C1 segment of cervical spinal cord (tissue), 14 donors: ENCODE results near the gene SHOC2.

Source experiments
- DNase-seq, 14 donors: peaks; one replicate each; lab custom pipeline; 2025; lab: John Stamatoyannopoulos, UW

The SHOC2 gene

DNA sequence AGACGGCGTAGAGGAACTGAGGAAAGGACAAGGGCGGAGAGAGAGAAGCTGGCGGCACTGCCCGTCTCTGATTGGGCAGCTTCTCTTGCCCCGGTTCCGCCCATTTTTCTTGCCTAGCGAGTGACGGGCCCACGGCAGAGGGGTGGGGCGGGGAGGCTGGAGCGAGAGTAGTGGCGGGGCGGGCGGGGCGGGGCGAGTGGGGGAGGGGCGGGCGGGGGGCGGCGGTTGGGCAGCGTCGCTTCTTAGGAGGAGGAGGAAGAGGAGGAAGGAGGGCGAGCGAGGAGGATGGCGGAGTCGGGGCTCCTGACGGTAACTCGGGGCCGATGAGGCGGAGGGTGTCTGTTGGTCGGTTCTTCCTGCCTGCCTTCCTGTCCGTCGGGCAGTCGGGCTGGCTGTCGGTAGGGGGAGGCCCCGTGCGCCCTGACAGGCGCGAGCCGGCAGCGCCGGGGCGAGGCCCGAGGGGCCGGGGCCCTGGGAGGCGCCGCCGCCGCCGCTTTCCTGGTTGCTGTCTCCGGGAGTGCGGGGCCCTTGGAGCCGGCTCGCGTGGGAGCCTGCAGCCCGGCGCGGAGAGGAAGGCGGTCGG is at the start of gene SHOC2:
Gene SHOC2, plus strand, starts transcription at position 256 of the 583 bp plus-strand sequence. CDS start 44,755 bp downstream, outside the sequence.
- peak in 7 of 14 donors; percentile 85 to 99 (median 97) for DNase-seq

DNA sequence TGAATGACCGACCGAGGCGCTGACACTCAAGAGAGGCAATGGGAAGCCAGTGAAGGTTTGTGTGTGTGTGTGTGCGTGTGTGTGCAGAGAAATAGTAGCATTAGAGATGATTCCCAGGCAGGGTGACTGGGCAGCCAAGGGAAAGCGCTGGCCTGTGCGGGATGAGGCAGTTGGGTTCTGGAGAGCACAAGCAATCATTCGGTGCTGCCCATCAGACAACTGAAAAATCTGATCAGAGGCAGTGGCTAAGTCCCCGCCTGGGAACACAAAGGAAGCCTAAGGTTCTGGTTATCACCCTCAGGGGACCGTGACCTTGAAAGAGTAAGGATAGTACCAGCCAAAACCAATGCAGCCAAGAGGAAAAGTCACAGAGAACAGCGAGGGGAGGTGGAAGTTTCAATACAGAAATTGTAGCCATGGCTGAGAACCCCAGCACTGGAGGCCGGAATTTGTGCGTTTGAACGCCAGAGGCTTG is 48.5 kb upstream of the SHOC2 start:
- peak in 1 of 14 donors; percentile 40 for DNase-seq

DNA sequence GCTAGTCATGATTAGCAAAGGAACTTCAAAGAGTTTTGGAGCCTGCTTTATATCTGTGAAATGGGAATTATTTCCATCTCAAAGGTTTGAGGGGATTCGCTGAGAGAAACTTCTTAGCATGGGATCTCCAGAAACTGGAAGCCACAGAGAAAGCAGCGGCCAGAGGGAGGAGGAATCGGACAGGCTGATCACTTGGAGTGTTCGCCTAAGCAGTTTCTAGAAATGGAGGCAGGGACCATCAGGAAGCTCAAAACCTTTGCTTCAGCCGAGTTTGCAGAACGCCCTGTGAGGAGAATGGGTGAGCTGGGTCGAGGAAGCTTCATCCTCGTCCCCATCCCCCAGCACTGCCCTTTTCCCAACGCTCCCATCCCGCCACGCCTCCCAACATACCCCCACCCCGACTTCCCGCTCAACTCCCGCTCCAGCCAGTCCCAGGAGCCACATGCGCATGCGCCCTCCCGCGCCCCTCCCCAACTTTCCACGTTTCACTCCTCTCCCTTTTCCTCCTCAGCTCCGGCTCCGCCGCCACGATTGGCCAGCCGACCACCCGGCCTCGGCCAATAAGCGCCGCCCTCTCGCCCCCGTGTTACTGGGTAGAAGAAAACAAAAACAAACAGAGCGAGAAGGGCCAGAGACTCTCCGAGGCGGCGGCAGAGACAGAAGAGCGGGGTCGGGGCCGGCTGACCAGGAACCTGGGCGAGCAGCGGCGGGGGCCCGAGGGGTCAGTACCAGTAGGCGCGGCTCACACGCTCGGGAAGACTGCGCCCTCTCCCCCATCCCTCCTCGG is 47.9 kb upstream of the SHOC2 start, which contains the start of gene PDCD4:
Gene PDCD4, plus strand, starts transcription at position 631 of the 787 bp plus-strand sequence. CDS start 4,100 bp downstream, outside the sequence.
- DNase-seq = peak; percentile 95 to 100 (median 99)

DNA sequence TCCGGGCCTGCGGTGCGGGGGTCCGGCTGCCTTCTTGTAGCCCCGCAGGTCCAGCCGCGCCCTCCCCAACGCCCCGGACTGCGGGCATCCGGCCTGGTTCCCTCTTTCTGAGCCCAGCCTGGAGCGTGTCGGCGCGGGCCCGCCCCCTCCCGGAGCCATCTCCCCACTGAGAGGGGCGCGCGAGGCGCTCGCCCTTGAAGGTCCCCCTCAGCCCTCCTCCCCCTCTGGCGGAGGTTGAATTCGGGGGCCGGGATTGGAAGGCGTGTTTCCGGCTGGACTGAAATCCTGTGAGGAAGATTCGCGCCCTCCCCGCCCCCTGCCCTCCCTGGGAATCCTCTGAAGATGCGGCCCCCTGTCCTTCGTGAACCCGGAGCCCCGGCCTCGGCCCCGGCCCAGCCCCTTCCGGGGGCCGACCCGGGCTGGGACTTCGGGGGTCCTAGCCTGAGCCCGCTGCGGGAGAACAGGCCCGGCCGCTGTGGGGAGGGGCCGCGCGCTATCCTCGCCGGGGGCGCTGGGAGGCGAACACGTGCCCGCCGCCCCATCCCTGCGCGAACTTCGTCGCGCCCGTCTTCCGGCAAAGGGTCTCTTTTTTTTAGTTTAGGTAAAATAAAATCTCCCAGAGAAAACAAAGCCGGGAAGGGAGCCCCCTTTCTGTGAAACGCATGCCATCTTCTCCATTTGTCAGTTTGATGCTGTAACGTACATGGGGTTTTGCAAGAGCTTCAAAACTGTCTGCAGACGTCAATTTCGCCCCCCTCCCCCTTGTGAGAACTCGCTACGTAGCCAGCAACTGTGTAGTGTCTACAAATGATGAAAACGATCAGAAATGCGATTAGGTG is 47.0 kb upstream of the SHOC2 start:
- DNase-seq = peak in 12 of 14 donors; percentile 32 to 82 (median 75)

DNA sequence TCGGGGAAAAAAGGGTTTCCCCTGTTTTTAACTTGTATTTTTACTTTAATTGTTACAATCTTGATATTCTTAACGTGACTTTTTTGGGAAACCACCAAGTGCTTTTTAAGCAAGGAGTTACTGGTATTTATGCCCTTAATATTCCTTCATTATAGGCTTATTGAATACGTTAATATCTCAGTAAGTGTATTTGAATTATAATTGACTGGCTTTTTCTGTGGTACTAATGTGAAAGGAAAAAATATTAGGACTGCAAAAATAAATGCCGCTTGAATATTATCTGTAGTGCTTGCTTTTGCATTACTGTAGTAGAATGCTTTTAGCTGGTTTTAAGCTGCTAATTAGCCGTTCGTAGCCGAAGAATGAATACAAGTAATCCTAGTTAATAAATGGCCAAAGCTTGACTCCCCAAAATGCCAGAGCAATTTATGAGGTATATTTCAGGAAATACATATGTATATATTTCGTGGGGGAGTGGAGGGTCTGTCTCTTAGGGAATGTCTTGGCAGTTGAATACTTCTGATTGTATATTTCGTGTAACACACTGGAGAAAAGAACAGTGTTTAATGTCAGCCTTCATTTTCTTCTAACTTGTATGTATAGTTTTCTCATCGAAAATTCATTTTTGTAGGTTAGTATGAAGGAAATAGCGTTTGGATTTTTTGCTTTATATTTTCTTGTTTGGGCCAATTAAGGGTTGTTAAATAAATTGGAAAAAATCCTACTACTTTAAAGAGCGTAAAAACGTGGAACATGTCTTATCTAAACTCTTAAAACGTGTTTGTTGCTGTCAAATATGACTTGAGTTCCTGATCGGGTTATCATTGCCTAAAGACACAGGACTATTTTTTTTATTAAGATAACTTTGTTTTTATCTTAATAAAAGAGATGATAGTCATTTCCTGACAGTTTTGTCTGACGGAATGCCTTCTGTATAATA is 46.1 kb upstream of the SHOC2 start:
- DNase-seq = peak in 1 of 14 donors; percentile 67

DNA sequence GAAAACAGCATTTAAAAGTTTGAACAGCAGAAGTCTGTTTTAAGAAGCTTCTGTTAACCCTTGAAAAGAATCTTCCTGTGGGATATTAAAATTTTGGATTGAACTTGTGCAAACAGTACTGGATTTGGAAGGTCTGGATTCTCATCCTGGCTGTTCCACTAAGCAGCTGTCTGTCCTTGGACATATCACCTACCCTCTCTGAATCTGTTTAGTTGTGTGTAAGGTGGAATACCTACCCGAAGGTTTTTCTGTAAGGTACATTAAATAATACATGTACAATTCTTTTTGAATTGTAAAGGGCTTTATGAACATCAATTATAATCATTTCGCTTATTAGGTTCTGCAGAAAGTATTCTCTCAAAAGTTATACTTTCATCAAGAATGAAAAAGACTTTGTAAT is 45.5 kb upstream of the SHOC2 start:
- no peak for DNase-seq

DNA sequence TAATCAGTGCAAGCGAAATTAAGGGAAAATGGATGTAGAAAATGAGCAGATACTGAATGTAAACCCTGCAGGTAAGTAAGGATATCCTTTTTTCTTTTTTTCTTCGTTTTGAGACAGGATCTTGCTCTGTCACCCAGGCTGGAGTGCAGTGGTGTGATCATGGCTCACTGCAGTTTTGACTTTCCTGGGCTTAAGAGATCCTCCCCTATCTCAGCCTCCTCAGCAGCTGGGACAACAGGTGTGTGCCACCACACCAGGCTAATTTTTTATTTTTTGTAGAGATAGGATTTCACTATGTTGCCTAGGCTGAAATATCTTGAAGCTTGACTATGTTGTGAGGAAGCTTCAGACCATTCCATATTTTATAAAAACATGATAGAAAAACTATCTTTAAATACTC is 43.4 kb upstream of the SHOC2 start:
- DNase-seq = no peak

DNA sequence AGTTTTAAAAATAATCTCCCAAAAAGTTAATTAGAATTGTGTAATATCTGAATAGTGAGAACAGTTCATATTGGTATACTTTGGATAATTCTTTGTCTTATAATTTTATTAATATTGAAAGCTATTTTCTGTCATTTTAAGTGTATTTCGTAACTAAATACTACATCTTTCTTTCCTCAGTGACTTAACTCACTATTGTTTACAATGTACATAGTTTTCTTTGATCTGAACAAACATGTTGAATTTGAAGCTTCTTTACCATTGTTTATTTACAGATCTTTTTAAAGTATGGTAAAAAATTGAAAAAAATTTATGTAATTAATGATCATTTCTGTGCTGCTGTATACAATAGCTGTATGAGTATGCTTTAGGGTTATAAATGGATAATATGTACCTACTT is 42.6 kb upstream of the SHOC2 start:
- DNase-seq = no peak

DNA sequence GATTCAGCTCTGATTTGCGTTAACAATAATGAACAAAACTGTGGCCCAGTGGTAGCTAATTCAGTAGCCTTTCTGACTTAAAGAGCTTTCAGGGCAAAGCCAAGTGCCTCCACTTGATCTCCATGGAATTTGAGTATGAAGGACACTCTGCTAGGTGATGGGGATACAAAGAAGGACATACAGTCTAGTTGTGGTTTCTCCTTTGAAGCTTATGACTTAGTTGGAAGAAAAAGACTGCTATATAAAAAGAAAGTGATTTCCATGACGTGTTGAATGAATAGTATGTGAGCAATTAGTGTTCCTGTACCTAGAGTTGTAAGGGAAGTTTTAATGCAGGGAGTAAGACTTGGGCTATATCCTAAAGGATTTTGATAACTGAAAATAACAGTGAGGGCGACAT is 39.4 kb upstream of the SHOC2 start:
- DNase-seq = no peak

DNA sequence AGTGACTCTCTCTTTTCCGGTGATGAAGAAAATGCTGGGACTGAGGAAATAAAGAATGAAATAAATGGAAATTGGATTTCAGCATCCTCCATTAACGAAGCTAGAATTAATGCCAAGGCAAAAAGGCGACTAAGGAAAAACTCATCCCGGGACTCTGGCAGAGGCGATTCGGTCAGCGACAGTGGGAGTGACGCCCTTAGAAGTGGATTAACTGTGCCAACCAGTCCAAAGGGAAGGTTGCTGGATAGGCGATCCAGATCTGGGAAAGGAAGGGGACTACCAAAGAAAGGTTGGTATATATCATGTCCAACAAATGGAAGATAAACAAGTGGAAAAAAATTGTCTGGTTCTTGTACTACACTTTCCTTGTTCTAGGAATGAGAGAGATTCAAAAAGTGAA is 38.2 kb upstream of the SHOC2 start:
- DNase-seq = peak in 1 of 14 donors; percentile 15

DNA sequence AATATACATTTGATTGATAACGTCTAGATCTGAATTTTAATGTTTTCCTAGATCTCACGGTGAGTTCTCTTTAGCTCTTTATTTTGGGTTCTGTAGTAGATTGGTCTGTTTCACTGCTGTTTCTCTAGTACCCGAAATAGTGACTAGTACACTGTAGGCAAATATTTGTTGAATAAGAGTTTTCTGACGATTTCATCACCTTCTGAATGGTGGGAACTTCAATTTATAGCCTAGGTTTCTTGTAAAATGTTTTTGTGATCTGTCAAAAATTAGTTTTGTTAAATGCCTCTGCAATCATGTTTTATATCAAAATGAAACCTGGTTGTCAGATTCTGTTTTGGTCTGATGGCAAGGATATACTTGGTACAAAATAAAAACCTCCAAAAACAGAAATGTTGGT is 37.5 kb upstream of the SHOC2 start:
- DNase-seq = no peak

DNA sequence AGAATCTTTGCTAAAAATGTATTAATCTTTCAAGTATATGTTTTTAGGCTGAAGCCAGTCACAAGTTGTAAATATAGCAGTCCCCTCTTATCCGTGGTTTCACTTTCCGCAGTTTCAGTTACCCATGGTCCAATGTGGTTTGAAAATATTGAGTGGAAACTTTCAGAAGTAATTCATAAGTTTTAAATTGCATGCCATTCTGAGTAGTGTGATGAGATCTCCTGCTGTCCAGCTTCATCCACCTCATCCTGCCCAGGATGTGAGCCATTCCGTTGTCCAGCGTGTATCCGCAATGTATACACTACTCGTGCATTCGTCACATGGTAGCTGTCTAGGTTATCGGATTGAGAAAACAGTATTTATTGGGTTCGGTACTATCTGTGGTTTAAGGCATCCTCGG is 35.5 kb upstream of the SHOC2 start:
- no peak for DNase-seq

DNA sequence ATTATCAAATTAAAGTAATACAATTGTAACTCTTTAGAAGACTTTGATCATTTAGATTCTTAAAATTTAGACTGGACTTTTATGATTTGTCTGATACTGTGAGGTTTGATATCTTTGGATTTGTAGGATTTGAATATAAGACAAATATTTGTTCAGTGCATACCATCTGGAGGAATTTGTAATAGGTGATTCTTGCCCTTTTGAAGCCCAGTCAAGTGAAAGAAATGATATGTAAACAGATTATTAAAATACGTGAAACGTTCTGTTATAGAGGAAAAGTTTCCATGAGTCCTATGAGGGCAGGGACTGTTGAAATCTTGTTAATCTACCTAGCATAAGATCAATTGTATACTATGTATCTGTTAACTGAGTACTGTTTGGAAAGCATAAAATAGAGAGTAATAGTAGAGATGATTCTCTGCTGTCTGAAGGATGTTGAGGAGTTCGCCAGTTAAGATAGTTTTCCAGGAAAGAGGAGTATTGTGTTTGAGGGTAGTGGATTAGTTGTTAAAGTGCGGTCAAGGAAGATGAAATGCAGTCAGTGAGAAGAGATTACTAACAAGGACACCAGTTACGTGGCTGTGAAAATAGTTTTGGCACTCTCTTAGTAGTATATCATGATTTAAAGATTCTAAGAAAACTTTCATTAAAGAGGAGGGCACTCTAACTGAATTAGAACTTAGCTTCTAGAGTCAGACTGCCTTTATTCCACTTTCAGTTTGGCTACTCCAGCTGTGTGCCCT is 33.3 kb upstream of the SHOC2 start:
- DNase-seq = no peak

DNA sequence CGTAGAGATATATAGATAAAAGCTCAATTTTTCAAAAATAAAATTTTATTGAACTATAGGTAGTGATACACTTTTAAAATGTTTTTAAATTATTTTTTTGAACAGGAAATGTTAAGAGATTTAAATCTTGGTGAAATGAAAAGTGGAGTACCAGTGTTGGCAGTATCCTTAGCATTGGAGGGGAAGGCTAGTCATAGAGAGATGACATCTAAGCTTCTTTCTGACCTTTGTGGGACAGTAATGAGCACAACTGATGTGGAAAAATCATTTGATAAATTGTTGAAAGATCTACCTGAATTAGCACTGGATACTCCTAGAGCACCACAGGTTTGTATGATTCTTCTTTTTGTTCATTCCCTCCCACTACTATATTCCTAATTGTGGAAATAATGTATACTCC is 31.8 kb upstream of the SHOC2 start:
- DNase-seq = no peak

DNA sequence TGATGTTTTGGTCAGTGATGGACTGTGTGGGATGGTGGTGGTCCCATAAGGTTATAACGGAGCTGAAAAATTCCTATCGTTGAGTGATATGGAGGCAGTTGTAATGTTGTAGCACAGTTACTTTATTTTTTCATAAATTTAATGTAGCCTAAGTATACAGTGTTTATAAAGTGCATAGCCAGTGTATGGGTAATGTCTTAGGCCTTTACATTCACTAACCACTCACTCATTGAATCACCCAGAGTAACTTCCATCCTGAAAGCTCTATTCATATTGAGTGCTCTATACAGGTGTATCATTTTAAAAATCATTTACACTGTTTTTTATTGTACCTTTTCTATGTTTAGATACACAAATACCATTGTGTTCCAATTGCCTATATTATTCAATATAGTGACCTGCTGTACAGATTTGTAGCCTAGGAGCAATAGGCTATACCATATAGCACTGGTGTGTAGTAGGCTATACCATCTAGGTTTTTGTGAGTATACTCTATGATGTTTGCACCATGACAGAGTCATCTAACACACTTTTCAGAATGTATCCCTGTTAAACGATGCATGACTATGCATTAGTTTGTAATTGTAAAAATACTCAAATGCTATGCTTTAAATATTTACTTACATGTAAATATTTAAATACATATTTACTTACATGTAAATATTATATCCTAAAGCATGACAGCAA is 26.7 kb upstream of the SHOC2 start:
- DNase-seq = no peak

DNA sequence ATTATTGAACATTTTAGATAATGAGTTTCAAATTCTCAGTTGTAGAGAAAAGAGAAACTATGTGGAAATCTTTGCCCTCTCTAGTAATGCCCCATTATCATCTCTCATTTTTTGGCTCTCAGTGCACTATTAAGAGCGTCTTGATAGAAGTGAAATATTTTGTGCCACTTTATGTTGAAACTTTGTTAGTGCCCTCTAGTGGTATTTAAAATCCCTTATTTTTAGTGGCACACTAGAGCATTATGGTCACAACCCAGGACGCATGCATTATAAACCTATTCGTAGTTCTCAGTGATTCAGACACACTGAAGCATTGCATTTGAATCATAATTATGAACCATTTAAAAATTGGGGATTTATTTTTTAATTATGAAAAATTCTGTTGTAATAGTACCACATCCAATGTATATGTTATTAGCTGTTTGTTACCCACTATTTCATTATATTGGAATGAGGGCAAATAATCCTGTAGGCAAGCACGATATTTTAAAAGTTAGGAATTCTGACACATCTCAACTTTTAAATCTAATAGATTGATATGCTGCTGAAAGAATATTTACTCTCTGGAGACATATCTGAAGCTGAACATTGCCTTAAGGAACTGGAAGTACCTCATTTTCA is 25.7 kb upstream of the SHOC2 start:
- peak in 1 of 14 donors; percentile 39 for DNase-seq

DNA sequence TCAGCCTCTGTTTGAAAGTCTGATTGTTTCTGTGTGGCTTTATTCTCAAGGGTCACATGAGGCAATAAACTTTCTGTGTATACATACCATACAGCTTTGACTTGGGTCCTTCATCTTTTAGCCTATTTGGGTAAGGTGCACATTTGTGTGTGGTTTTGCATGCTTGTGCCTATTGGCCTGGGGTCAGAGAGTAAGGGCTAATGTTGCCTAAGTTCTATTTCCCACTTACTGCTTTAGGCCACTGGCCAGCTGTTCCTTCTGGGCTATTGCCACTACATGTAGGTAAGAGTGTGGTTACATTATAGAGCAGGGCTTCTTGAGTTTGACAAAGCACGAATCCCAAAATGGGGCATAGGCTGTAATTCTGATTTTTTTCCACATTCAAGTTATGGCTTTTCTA is 22.2 kb upstream of the SHOC2 start:
- DNase-seq = no peak

DNA sequence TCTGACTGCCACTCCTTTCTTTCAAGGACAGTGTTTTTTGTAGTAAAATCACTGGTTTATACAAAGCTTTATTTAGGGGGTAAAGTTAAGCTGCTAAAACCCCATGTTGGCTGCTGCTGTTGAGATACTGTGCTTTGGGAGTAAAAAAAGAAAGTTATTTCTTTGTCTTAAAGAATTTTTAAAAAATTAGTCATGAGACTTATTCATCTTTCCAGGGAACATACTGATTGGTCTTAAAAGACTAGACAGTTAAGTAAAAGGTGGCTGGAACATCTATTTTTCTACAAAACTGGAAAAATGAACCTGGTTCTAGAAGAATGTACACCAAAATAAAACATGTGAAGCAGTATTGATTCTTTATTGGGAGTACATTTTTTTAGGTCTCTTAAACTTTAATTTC is 21.0 kb upstream of the SHOC2 start:
- DNase-seq = no peak

DNA sequence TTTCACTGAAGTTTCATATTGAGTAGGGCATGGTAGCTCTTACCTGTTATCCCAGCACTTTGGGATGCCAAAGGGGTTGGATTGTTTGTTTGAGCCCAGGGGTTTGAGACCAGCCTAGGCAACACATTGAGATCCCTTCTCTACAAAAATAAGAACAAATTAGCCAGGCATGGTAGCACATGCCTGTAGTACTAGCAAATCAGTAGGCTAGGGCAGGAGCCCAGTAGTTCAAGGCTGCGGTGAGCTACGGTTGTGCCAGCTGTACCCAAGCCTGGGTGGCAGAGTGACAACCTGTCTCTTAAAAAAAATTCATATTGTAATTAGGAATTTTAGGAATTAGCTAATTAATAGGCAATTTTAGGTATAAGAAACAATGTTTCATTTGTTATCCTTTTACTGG is 18.4 kb upstream of the SHOC2 start:
- no peak for DNase-seq
